ENCODE results near the gene LLGL1. TPM values are rescaled to one million over a fixed set of nuclear protein-coding genes. Genes with fewer than 3 reads are reported as not detected.

The LLGL1 gene
- polyA plus RNA-seq, 4 donors, result 2.5 to 15.6 (median 6.2) TPM

DNA sequence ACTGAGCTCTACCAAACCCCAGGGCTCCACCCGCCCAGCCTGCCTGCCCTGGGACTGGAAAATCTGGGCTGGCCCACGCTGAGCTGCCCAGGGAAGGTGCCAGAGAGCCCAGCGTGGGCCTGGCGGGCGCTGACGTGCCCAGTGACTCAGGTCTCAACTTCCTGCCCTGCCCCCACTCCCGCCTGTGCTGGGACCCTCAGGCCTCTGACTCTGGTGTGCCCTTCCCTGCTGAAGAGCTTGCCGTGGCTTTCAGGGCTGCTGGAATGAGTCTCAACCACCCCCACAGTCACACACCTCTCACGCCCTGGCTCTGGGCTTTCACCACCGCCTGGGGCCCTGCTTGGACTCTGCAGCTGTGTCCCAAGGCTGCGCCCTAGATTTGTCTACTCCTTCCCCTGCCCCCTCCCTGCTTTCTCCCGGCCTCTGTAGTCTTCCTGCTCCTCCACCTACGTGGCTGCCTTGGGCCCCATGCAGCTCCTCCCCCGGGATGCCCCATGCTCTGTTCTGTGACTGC, 10.4 kb downstream of the LLGL1 start:
- 51 to 61% (median 52%) methylated on average over 14 of the region's 14 CpGs for WGBS, 3 donors
- no peak for FAIRE-seq
- no peak overlapping the region for H3K27ac ChIP-seq (ENCODE audit: low read depth in 1 of 3, low read length in 2 of 3)

GRCh38 chr17:18236494-18236893, 11.1 kb downstream of the LLGL1 start:
- DNase-seq (no peak), FAIRE-seq (no peak)
- no peaks in the 10 kb centered on the region for H3K4me1 ChIP-seq (ENCODE audit: control insufficient read depth in 3 of 3, insufficient read depth in 2 of 3, low read depth in 1 of 3, low read length in 2 of 3)
- no peak overlapping the region for H3K4me3 ChIP-seq (ENCODE audit: low read depth in 1 of 3, low read length in 3 of 3)
- H3K27ac ChIP-seq (ENCODE audit: low read depth in 1 of 3, low read length in 2 of 3), result no peak overlapping the region
- peaks cover under 1 to 96% (median 2%) of the 10 kb centered on the region in 3 donors for H3K36me3 ChIP-seq (ENCODE audit: control insufficient read depth in 3 of 3, insufficient read depth in 2 of 3, low read depth in 1 of 3, low read length in 3 of 3)
- no peaks in the 10 kb centered on the region for H3K27me3 ChIP-seq (ENCODE audit: control insufficient read depth in 3 of 3, insufficient read depth in 3 of 3, low read length in 3 of 3)
- no peaks in the 10 kb centered on the region for H3K9me3 ChIP-seq (ENCODE audit: control insufficient read depth in 2 of 2, insufficient read depth in 1 of 2, low read depth in 1 of 2, low read length in 1 of 2)
- 88 to 90% (median 90%) methylated on average over 18 of the region's 18 CpGs for WGBS, 3 donors

More for the DNA sequence above, 10.4 kb downstream of the LLGL1 start:
- H3K4me3 ChIP-seq (ENCODE audit: low read depth in 1 of 3, low read length in 3 of 3), result no peak overlapping the region
- no peaks in the 10 kb centered on the region for H3K4me1 ChIP-seq (ENCODE audit: control insufficient read depth in 3 of 3, insufficient read depth in 2 of 3, low read depth in 1 of 3, low read length in 2 of 3)
- DNase-seq, result no peak
- H3K36me3 ChIP-seq (ENCODE audit: control insufficient read depth in 3 of 3, insufficient read depth in 2 of 3, low read depth in 1 of 3, low read length in 3 of 3), result peaks cover 0 to 93% (median 2%) of the 10 kb centered on the region in 3 donors
- H3K9me3 ChIP-seq (ENCODE audit: control insufficient read depth in 2 of 2, insufficient read depth in 1 of 2, low read depth in 1 of 2, low read length in 1 of 2), result no peaks in the 10 kb centered on the region
- H3K27me3 ChIP-seq (ENCODE audit: control insufficient read depth in 3 of 3, insufficient read depth in 3 of 3, low read length in 3 of 3), result no peaks in the 10 kb centered on the region

GRCh38 chr17:18237461-18237860, 12.0 kb downstream of the LLGL1 start:
- H3K9me3 ChIP-seq (ENCODE audit: control insufficient read depth in 2 of 2, insufficient read depth in 1 of 2, low read depth in 1 of 2, low read length in 1 of 2), result no peaks in the 10 kb centered on the region

DNA sequence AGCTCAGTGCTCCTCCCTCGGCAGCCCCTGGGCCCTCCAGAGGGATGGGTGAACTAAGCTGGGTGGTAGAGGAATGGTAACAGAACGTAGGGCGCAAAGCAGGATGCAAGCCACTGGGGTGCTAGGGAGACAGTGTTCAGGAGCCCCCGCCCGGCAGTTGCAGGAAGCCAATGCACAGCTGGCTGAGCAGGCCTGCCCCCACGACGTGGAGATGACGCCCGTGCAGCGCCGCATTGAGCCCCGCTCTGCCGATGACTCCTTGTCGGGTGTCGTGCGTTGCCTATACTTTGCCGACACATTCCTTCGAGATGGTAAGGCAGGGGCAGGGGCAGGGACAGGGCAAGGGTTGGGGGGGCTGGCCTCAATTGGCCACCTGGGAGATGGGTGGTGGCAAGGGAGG, 12.9 kb downstream of the LLGL1 start:
- peaks cover 2 to 96% (median 4%) of the 10 kb centered on the region in 3 donors for H3K36me3 ChIP-seq (ENCODE audit: control insufficient read depth in 3 of 3, insufficient read depth in 2 of 3, low read depth in 1 of 3, low read length in 3 of 3)
- WGBS, 3 donors, result 92 to 94% (median 94%) methylated on average over 18 of the region's 18 CpGs

More at GRCh38 chr17:18237461-18237860, 12.0 kb downstream of the LLGL1 start:
- peaks cover 2 to 97% (median 4%) of the 10 kb centered on the region in 3 donors for H3K36me3 ChIP-seq (ENCODE audit: control insufficient read depth in 3 of 3, insufficient read depth in 2 of 3, low read depth in 1 of 3, low read length in 3 of 3)
- FAIRE-seq, result no peak
- WGBS, 3 donors, result 91 to 94% (median 92%) methylated on average over 19 to 20 of the region's 20 CpGs
- no peak for DNase-seq
- no peak overlapping the region for H3K4me3 ChIP-seq (ENCODE audit: low read depth in 1 of 3, low read length in 3 of 3)
- no peaks in the 10 kb centered on the region for H3K27me3 ChIP-seq (ENCODE audit: control insufficient read depth in 3 of 3, insufficient read depth in 3 of 3, low read length in 3 of 3)
- H3K27ac ChIP-seq (ENCODE audit: low read depth in 1 of 3, low read length in 2 of 3), result no peak overlapping the region
- no peaks in the 10 kb centered on the region for H3K4me1 ChIP-seq (ENCODE audit: control insufficient read depth in 3 of 3, insufficient read depth in 2 of 3, low read depth in 1 of 3, low read length in 2 of 3)

GRCh38 chr17:18240449-18240848, 15.0 kb downstream of the LLGL1 start:
- Histone ChIP-seq H3K27me3 (ENCODE audit: control insufficient read depth in 3 of 3, insufficient read depth in 3 of 3, low read length in 3 of 3) (no peaks in the 10 kb centered on the region), H3K4me3 (ENCODE audit: low read depth in 1 of 3, low read length in 3 of 3) (no peak overlapping the region), H3K4me1 (ENCODE audit: control insufficient read depth in 3 of 3, insufficient read depth in 2 of 3, low read depth in 1 of 3, low read length in 2 of 3) (no peaks in the 10 kb centered on the region), H3K36me3 (ENCODE audit: control insufficient read depth in 3 of 3, insufficient read depth in 2 of 3, low read depth in 1 of 3, low read length in 3 of 3) (peaks cover 10 to 94% (median 10%) of the 10 kb centered on the region in 3 donors), H3K9me3 (ENCODE audit: control insufficient read depth in 2 of 2, insufficient read depth in 1 of 2, low read depth in 1 of 2, low read length in 1 of 2) (no peaks in the 10 kb centered on the region), H3K27ac (ENCODE audit: low read depth in 1 of 3, low read length in 2 of 3) (no peak overlapping the region)
- 92 to 93% (median 92%) methylated on average over 19 of the region's 19 CpGs for WGBS, 3 donors
- DNase-seq, result no peak
- FAIRE-seq, result no peak

More for the DNA sequence above, 12.9 kb downstream of the LLGL1 start:
- DNase-seq (no peak), FAIRE-seq (no peak)
- Histone ChIP-seq H3K27ac (ENCODE audit: low read depth in 1 of 3, low read length in 2 of 3) (no peak overlapping the region), H3K27me3 (ENCODE audit: control insufficient read depth in 3 of 3, insufficient read depth in 3 of 3, low read length in 3 of 3) (no peaks in the 10 kb centered on the region), H3K4me3 (ENCODE audit: low read depth in 1 of 3, low read length in 3 of 3) (no peak overlapping the region), H3K9me3 (ENCODE audit: control insufficient read depth in 2 of 2, insufficient read depth in 1 of 2, low read depth in 1 of 2, low read length in 1 of 2) (no peaks in the 10 kb centered on the region), H3K4me1 (ENCODE audit: control insufficient read depth in 3 of 3, insufficient read depth in 2 of 3, low read depth in 1 of 3, low read length in 2 of 3) (no peaks in the 10 kb centered on the region)

- H3K4me3 ChIP-seq (ENCODE audit: low read depth in 1 of 3, low read length in 3 of 3), result no peak overlapping the region
- DNase-seq, result no peak
- H3K27ac ChIP-seq (ENCODE audit: low read depth in 1 of 3, low read length in 2 of 3), result no peak overlapping the region
- FAIRE-seq, result no peak
- peaks cover 0 to 2% (median 0%) of the 10 kb centered on the region in 3 donors for H3K4me1 ChIP-seq (ENCODE audit: control insufficient read depth in 3 of 3, insufficient read depth in 2 of 3, low read depth in 1 of 3, low read length in 2 of 3)
- 89 to 90% (median 90%) methylated on average over 28 of the region's 28 CpGs for WGBS, 3 donors
- no peaks in the 10 kb centered on the region for H3K27me3 ChIP-seq (ENCODE audit: control insufficient read depth in 3 of 3, insufficient read depth in 3 of 3, low read length in 3 of 3)
- no peaks in the 10 kb centered on the region for H3K9me3 ChIP-seq (ENCODE audit: control insufficient read depth in 2 of 2, insufficient read depth in 1 of 2, low read depth in 1 of 2, low read length in 1 of 2)
- H3K36me3 ChIP-seq (ENCODE audit: control insufficient read depth in 3 of 3, insufficient read depth in 2 of 3, low read depth in 1 of 3, low read length in 3 of 3), result peaks cover 16 to 94% (median 16%) of the 10 kb centered on the region in 3 donors
Measured at GRCh38 chr17:18241229-18241871, 15.9 kb downstream of the LLGL1 start.

DNA sequence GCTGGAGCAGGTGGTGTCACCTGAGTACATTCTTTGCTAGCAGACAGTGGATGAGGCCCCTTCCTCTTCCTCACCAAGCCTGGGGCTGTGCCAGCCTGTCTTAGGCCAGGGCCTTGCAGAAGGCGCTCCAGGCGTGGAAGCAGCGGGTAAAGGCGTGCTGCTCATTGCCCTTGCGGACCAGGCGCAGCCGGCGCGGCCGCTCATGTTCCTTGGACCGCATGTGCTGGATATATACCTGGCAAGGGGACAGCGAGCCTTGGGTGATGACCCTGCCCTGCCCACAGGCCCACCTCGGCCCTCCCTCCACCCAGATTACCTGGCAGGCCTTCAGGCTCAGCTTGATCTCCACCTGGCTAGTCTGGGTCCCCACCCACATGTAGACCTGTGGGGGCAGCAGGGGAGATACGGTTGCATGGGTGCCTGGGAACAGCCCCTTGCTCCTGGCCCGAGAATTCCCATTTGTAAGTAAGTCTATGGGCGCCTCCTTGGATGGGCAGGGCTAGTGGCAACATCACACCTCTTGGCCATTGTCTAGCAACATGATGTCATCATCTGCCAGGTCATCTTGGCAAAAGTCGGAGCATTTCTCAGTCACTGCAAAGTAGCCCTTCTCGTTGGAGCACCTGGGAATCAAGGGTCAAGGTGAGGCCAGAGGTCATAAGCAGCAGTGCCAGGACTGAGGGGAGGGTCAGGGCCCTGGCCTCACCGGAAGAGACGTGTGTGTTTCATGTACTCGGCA, 19.8 kb downstream of the LLGL1 start:
- Histone ChIP-seq H3K36me3 (ENCODE audit: control insufficient read depth in 3 of 3, insufficient read depth in 2 of 3, low read depth in 1 of 3, low read length in 3 of 3) (peaks cover 14 to 88% (median 16%) of the 10 kb centered on the region in 3 donors), H3K4me1 (ENCODE audit: control insufficient read depth in 3 of 3, insufficient read depth in 2 of 3, low read depth in 1 of 3, low read length in 2 of 3) (peaks cover 0 to 7% (median 0%) of the 10 kb centered on the region in 3 donors), H3K27me3 (ENCODE audit: control insufficient read depth in 3 of 3, insufficient read depth in 3 of 3, low read length in 3 of 3) (no peaks in the 10 kb centered on the region), H3K27ac (ENCODE audit: low read depth in 1 of 3, low read length in 2 of 3) (no peak overlapping the region), H3K4me3 (ENCODE audit: low read depth in 1 of 3, low read length in 3 of 3) (no peak overlapping the region), H3K9me3 (ENCODE audit: control insufficient read depth in 2 of 2, insufficient read depth in 1 of 2, low read depth in 1 of 2, low read length in 1 of 2) (no peaks in the 10 kb centered on the region)
- WGBS, 3 donors, result 88 to 92% (median 91%) methylated on average over 21 of the region's 21 CpGs
- FAIRE-seq (no peak), DNase-seq (no peak)

- Histone ChIP-seq H3K9me3 (ENCODE audit: control insufficient read depth in 2 of 2, insufficient read depth in 1 of 2, low read depth in 1 of 2, low read length in 1 of 2) (no peaks in the 10 kb centered on the region), H3K4me1 (ENCODE audit: control insufficient read depth in 3 of 3, insufficient read depth in 2 of 3, low read depth in 1 of 3, low read length in 2 of 3) (peaks cover 0 to 7% (median 0%) of the 10 kb centered on the region in 3 donors), H3K27ac (ENCODE audit: low read depth in 1 of 3, low read length in 2 of 3) (no peak overlapping the region), H3K4me3 (ENCODE audit: low read depth in 1 of 3, low read length in 3 of 3) (peak overlapping the region in 1 of 3 donors; percentile 9), H3K27me3 (ENCODE audit: control insufficient read depth in 3 of 3, insufficient read depth in 3 of 3, low read length in 3 of 3) (no peaks in the 10 kb centered on the region), H3K36me3 (ENCODE audit: control insufficient read depth in 3 of 3, insufficient read depth in 2 of 3, low read depth in 1 of 3, low read length in 3 of 3) (peaks cover 14 to 88% (median 16%) of the 10 kb centered on the region in 3 donors)
- WGBS, 3 donors, result 83 to 84% (median 84%) methylated on average over 24 of the region's 24 CpGs
- DNase-seq (no peak), FAIRE-seq (no peak)
Measured at GRCh38 chr17:18246109-18246725, 20.8 kb downstream of the LLGL1 start.

Data from small intestine (tissue), 7 donors.